ENCODE results near the gene TRAPPC2.

DNA sequence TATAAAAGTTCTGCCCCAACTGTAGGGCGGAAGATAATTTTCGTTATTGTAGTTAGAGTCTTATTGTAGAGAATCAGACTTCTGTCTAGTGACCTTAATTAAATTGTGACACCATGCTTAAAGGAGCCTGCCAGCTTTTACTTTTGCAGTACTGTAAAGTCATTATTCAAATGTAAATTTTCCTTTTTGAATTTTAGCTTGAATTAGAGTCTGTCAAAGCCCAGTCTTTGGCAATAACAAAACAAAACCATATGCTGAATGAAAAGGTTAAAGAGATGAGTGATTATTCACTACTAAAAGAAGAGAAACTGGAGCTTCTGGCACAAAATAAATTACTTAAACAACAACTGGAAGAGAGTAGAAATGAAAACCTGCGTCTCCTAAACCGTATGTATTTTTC is 22.0 kb upstream of the TRAPPC2 start:
- TF ChIP-seq GATA3 (IDR thresholded peaks at IDR 0.05; ENCODE audit: low read depth, low read length): no peak
- TF ChIP-seq GATA2 (IDR thresholded peaks at IDR 0.05; ENCODE audit: low read depth, low read length): no peak
